KOPT-K1 (cell line): ENCODE results near the gene LETM1.

Experiments used
- H3K27ac ChIP-seq: fragments of 200-600 bp; sonication (generic); 2 replicates; pipeline ENCODE4 v1.5.1; 2016; ENCODE audit warnings: antibody characterized with exemption, mild to moderate bottlenecking, low read depth, low read length; ENCODE audit not compliant: poor library complexity, severe bottlenecking
- H3K36me3 ChIP-seq: fragments of 200-600 bp; sonication (generic); 2 replicates; pipeline ENCODE4 v1.5.1; 2017; ENCODE audit warnings: antibody characterized with exemption, mild to moderate bottlenecking, low read length, moderate library complexity; ENCODE audit not compliant: insufficient read depth
- H3K9me3 ChIP-seq: fragments of 200-600 bp; sonication (generic); 2 replicates; pipeline ENCODE4 v1.5.1; 2017; ENCODE audit warnings: antibody characterized with exemption, low read length, mild to moderate bottlenecking; ENCODE audit not compliant: insufficient read depth, poor library complexity, severe bottlenecking

The LETM1 gene

DNA sequence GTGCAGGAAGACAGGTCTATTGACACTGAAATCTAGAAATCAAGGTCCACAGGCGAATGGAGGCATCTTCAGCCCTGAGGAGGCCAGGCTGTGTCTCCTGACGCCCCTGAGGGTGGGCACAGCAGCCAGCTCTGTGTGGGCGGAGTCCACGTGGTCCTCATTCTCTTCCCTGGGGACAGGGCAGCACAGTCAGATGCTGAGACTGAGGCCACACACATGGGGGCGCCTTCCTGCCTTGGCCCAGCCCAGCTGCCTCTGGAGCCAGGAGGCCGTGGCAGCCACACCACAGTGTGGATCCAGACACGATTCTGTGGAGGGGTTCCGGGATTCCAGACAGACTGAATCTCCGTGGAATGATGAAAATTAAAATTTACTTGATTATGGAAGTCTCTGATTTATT is 42.0 kb downstream of the LETM1 start:
- H3K9me3 ChIP-seq = no peaks in the 10 kb centered on the region
- peaks cover 85% of the 10 kb centered on the region for H3K36me3 ChIP-seq
- no peak overlapping the region for H3K27ac ChIP-seq

DNA sequence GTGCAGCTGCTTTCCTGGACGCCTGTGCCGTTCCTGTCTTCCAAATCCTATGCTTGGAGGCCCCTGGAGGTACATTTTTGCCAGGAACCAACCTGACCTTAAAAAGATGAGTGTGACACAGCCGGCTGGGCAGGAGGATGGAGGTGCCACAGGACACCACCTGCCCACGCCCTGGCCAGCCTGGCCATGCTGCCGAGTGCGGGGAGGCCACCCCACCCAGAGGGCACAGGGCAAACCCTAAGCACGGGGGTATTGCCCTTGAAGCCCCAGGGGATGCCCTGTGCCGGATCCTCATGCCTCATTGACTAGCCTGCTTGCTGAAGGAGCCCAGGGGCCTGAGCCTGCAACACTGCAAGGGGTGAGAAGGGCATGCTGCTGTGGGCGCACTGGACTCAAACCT is 42.7 kb downstream of the LETM1 start:
- Histone ChIP-seq H3K9me3 (no peaks in the 10 kb centered on the region), H3K36me3 (peaks cover 78% of the 10 kb centered on the region), H3K27ac (no peak overlapping the region)

DNA sequence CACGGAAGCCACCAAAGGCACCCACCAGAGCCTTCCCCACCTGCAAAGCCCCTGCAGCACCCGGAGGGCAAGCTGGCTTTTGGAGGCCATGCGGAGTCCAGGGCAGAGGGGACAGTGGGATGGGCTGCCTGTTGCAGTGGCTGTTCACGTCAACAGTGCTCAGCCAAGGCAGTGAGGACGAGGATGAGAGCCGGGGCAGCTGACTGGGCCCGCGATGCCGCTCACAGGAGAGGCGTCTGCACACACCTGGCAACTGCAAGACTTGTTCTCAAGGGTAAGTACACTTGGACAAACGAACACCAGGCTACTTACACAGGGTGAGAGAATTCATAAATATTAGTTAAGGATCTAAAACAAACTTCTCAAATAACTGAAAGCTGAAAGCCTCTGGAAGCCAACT is 43.2 kb downstream of the LETM1 start:
- Histone ChIP-seq H3K27ac (no peak overlapping the region), H3K36me3 (peaks cover 73% of the 10 kb centered on the region)

DNA sequence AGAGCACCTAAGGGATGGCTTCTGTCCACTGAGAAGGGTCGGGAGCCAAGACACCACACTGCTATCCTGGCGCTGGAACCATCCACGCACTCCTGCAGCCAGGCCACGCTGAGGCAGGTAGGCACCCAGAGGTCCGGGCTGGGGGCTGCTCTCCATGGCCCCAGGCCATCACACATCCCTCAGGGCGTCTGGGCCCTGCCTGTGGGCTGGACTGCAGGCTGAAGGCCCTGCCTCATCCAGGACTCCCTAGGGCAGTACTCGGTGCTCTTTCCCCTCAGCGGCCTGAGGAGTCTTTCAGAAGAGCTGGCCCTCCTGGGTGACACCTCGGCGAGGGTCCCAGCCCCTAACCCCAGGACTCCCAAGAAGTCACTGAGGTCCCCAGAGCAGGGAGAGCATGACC is 45.2 kb downstream of the LETM1 start:
- H3K9me3 ChIP-seq = no peaks in the 10 kb centered on the region
- H3K27ac ChIP-seq = no peak overlapping the region
- peaks cover 54% of the 10 kb centered on the region for H3K36me3 ChIP-seq

More for the DNA sequence above, 43.2 kb downstream of the LETM1 start:
- H3K9me3 ChIP-seq = no peaks in the 10 kb centered on the region

DNA sequence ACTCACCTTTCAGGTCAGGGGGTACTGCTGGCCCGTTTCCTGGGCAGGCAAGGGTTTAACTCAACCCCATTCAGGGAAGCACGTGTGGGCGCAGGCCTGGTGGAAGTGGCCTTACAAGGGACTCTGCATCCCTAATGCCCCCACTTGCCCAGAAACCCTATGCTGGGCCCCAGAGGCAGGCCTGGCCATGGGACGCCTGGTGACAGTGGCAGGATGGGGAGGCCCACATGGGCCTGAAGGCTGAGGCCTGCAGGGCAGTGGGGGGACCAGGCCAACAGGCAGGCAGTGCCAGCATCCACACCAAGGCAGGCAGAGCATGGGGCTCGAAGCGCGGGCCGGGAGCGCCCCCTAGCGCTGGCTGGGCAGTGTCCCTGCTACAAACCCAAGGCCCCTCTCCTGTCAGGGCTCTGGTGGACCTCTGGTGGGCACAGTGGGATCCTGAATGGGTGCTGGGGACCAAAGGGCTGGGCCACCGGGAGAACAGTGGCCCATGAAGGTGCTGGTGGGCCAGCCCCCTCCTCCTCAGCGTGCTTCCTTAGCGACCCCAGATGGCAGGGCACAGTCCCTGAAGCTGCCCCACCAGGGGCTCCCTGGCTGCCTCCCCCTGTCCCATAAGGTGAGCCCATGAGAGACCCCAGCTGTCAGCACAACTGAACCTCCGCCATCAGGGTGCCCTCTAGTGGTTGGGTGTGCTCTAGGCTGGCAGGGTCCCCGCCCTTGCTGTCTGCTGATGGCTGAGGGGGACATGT is 46.0 kb downstream of the LETM1 start:
- H3K36me3 ChIP-seq = peaks cover 45% of the 10 kb centered on the region
- H3K27ac ChIP-seq = no peak overlapping the region
- H3K9me3 ChIP-seq = no peaks in the 10 kb centered on the region

DNA sequence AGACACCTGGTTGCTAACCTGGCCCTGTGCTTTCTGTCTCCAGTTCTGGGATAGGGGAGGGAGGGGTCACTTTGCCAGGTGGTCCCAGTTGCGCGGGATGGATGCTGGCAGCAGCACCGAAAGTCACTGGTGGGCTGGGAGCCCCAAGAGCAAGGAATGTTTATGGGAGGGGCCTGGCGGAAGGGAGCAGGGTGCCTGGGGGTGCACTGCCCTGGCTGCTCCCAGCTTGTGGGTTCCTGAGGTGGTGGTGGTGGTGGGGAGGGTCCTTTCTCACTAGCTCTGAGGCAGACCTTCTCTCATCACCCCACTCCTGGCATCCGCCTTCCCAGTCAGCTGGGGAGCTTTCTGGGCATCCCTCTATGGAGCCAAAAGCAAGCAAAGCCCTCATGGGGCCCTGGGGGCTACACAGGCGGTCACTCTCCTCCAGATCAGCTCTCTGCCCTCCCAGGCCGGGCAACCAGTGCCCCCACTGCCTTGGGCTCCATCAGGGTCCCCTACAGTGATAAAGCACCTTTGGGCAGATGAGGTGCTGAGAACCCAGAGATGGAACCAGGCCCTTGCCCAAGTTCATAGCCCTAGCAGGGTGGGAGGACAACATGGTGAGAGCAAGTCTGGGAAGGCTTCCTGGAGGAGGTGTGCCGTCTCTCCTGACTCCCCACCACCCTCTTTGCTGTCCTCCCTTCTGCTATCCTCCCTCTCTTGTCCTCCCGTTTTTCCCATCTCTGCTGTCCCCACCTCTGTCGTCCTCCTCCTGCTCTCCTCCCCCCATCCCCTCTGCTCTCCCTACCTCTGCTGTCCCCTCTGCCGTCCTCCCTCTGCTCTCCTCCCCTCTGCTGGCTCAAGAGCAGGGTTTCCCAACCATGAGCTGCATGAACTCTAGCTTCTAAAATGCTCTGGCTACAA is 46.9 kb downstream of the LETM1 start:
- no peak overlapping the region for H3K27ac ChIP-seq
- peaks cover 37% of the 10 kb centered on the region for H3K36me3 ChIP-seq
- no peaks in the 10 kb centered on the region for H3K9me3 ChIP-seq

DNA sequence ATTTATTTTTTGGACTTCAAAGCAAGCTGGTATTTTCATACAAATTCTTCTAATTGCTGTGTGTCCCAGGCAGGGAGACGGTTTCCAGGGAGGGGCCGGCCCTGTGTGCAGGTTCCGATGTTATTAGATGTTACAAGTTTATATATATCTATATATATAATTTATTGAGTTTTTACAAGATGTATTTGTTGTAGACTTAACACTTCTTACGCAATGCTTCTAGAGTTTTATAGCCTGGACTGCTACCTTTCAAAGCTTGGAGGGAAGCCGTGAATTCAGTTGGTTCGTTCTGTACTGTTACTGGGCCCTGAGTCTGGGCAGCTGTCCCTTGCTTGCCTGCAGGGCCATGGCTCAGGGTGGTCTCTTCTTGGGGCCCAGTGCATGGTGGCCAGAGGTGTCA is 47.6 kb downstream of the LETM1 start:
- no peak overlapping the region for H3K27ac ChIP-seq
- peaks cover 30% of the 10 kb centered on the region for H3K36me3 ChIP-seq
- H3K9me3 ChIP-seq = no peaks in the 10 kb centered on the region

DNA sequence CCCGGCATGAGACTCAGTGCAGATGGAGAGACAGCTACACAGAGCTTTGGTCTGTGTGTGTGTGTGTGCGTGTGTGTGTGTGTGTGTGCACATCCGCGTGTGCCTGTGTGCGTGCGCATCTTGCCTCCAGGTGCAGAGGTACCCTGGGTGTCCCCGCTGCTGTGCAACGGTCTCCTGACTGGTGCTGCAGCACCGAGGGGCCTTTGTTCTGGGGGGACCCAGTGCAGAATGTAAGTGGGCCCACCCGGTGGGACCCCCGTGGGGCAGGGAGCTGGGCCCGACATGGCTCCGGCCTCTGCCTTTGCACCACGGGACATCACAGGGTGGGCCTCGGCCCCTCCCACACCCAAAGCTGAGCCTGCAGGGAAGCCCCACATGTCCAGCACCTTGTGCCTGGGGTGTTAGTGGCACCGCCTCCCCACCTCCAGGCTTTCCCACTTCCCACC is 48.6 kb downstream of the LETM1 start:
- Histone ChIP-seq H3K36me3 (peaks cover 19% of the 10 kb centered on the region; the same call in 1 of the 2 replicates), H3K27ac (no peak overlapping the region)

DNA sequence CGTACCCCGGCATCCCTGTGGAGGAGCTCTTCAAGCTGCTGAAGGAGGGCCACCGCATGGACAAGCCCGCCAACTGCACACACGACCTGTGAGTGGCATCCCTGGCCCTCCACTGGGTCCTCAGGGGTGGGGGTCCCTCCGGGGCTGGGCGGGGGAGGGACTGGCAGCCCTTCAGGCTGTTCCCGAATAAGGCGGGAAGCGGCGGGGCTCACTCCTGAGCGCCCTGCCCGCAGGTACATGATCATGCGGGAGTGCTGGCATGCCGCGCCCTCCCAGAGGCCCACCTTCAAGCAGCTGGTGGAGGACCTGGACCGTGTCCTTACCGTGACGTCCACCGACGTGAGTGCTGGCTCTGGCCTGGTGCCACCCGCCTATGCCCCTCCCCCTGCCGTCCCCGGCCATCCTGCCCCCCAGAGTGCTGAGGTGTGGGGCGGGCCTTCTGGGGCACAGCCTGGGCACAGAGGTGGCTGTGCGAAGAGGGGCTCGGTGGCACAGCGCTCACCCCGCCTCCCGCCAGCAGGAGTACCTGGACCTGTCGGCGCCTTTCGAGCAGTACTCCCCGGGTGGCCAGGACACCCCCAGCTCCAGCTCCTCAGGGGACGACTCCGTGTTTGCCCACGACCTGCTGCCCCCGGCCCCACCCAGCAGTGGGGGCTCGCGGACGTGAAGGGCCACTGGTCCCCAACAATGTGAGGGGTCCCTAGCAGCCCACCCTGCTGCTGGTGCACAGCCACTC is 49.2 kb downstream of the LETM1 start:
- Histone ChIP-seq H3K36me3 (peaks cover 16% of the 10 kb centered on the region; the same call in 1 of the 2 replicates), H3K27ac (no peak overlapping the region), H3K9me3 (no peaks in the 10 kb centered on the region)

More for the DNA sequence above, 48.6 kb downstream of the LETM1 start:
- no peaks in the 10 kb centered on the region for H3K9me3 ChIP-seq

DNA sequence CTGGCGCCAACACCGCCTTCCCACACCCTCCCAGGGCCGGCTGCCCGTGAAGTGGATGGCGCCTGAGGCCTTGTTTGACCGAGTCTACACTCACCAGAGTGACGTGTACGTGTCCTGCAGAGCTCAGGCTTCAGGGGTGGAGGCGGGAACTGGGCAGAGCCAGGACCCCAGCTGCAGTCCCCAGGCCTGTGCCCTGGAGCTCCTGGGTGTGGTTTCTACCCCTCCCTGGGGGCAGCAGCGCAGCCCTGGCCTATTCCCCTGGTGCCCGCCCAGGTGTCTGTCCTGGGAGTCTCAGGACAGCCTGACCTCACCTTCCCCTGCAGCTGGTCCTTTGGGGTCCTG is 49.8 kb downstream of the LETM1 start:
- Histone ChIP-seq H3K9me3 (no peaks in the 10 kb centered on the region), H3K36me3 (peaks cover 10% of the 10 kb centered on the region; the same call in 1 of the 2 replicates), H3K27ac (no peak overlapping the region)

DNA sequence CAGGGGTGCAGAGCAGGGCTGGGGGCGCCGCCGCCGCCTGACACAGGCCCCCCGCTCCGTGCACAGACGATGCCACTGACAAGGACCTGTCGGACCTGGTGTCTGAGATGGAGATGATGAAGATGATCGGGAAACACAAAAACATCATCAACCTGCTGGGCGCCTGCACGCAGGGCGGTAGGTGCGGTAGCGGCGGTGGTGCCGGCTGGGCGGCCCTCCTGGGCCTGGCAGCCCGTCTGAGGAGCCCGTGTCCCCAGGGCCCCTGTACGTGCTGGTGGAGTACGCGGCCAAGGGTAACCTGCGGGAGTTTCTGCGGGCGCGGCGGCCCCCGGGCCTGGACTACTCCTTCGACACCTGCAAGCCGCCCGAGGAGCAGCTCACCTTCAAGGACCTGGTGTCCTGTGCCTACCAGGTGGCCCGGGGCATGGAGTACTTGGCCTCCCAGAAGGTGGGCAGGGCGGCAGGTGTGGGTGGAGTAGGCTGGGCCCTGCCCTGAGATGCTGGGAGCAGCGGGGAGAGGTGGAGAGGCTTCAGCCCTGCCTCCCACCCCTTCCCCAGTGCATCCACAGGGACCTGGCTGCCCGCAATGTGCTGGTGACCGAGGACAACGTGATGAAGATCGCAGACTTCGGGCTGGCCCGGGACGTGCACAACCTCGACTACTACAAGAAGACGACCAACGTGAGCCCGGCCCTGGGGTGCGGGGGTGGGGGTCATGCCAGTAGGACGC is 50.3 kb downstream of the LETM1 start:
- no peaks in the 10 kb centered on the region for H3K9me3 ChIP-seq
- peaks cover 5% of the 10 kb centered on the region; the same call in 1 of the 2 replicates for H3K36me3 ChIP-seq
- no peak overlapping the region for H3K27ac ChIP-seq

DNA sequence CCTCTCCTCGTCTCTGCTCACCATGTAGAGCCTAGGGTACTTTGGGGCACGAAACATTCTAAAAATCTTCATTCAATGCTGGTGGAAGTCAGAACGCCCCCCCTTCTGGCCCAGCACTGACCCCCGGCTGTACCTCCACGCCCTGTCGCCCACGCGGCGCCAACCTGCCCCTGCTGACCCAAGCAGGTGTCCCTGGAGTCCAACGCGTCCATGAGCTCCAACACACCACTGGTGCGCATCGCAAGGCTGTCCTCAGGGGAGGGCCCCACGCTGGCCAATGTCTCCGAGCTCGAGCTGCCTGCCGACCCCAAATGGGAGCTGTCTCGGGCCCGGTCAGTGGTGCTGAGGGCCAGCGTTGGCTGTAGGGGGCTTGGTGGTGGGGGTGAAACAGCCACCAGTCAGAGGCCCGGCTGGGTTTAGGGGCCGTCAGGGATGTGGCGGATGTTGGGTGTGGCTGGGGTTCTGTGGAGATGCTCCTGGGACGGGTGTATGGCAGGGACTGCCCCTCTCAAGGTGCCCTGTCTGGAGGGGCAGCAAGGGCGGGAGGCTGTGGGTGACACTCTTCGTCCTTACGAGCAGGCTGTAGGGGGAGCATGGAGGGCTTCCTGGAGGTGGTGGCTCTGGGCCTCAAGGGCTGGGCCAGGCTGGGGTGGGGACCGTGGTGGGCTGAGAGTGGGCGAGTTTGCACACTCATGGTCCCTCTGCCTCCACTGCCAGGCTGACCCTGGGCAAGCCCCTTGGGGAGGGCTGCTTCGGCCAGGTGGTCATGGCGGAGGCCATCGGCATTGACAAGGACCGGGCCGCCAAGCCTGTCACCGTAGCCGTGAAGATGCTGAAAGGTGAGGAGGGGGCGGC is 51.1 kb downstream of the LETM1 start:
- no peaks in the 10 kb centered on the region for H3K36me3 ChIP-seq
- no peak overlapping the region for H3K27ac ChIP-seq

DNA sequence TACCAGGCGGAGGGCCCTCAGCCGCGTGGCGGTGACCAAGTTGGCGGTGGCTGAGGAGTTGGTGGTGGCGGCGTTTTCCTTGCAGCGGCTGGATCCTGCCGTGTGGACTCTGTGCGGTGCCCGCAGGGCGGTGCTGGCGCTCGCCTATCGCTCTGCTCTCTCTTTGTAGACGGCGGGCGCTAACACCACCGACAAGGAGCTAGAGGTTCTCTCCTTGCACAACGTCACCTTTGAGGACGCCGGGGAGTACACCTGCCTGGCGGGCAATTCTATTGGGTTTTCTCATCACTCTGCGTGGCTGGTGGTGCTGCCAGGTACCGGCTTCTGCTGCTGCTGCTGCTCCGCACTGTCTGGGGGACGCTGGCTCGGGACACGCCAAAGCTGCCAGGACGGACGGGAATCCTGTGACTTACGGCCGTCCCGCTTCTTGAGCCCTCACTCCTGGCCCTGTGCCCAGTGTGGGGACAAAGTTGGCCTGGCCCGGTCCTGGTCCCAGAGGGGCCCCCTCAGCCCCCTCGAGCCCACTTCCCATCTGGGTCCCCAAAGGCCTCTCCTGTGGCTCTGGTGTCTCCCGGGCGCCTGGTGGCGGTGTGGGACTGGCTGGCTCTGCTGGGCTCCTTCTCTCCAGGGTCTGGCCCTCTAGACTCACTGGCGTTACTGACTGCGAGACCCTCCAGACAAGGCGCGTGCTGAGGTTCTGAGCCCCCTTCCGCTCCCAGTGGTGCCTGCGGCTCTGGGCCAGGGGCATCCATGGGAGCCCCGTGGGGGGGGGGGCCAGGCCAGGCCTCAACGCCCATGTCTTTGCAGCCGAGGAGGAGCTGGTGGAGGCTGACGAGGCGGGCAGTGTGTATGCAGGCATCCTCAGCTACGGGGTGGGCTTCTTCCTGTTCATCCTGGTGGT is 52.2 kb downstream of the LETM1 start:
- Histone ChIP-seq H3K36me3 (no peaks in the 10 kb centered on the region), H3K27ac (no peak overlapping the region), H3K9me3 (no peaks in the 10 kb centered on the region)

More for the DNA sequence above, 51.1 kb downstream of the LETM1 start:
- no peaks in the 10 kb centered on the region for H3K9me3 ChIP-seq
